GM23338 (cell line): ENCODE data around the gene TMEM43.

ENCODE experiments used
- CREB1 ChIP-seq: fragments of 250-450 bp; sonication (Bioruptor Pico); IDR thresholded peaks from 2 replicates; pipeline ENCODE4 v1.5.0; 2020; ENCODE audit warnings: low read depth, mild to moderate bottlenecking, moderate library complexity
- CTCF ChIP-seq, 2 experiments: fragments of 200-600 bp in 1 of 2; sonication (generic) in 1 of 2; conservative IDR thresholded peaks; 2 replicates each; pipeline versions ENCODE4 v1.5.1 to v1.6.1; 2016 to 2017; ENCODE audit warnings: antibody characterized with exemption in 2 of 2, low read depth in 2 of 2, mild to moderate bottlenecking in 2 of 2, moderate library complexity in 1 of 2
- EZH2 ChIP-seq: fragments of 200-600 bp; sonication (generic); IDR thresholded peaks from one replicate; pipeline ENCODE4 v1.8.0; 2017; ENCODE audit warnings: antibody characterized with exemption, mild to moderate bottlenecking, low read depth; ENCODE audit not compliant: unreplicated experiment
- EZH2phosphoT487 ChIP-seq: fragments of 200-600 bp; sonication (generic); IDR thresholded peaks from one replicate; pipeline ENCODE4 v1.8.1; 2018; ENCODE audit warnings: antibody characterized with exemption; ENCODE audit not compliant: unreplicated experiment
- JUNB ChIP-seq: IDR thresholded peaks from one replicate; pipeline ENCODE4 v1.6.1; 2016; ENCODE audit warnings: antibody characterized with exemption; ENCODE audit not compliant: unreplicated experiment
- REST ChIP-seq: IDR thresholded peaks from one replicate; pipeline ENCODE4 v1.6.1; 2018; ENCODE audit warnings: antibody characterized with exemption; ENCODE audit not compliant: unreplicated experiment
- ZNF331 ChIP-seq: fragments of 250-450 bp; sonication (Bioruptor Pico); IDR thresholded peaks from 2 replicates; pipeline ENCODE4 v1.5.0; 2020; ENCODE audit warnings: low read depth, mild to moderate bottlenecking, moderate library complexity

GRCh38 chr3:14125193-14126016 is 553 bp downstream of the TMEM43 start:
- peak; percentile 77 for TF ChIP-seq REST
- TF ChIP-seq CTCF (conservative IDR thresholded peaks at IDR 0.05; ENCODE audit: low read depth in 2 of 2): peak in 1 of 2 experiments; percentile 27; a peak in 2 of 4 replicates
- TF ChIP-seq EZH2phosphoT487: no peak
- no peak for TF ChIP-seq EZH2
- TF ChIP-seq ZNF331 (CRISPR knock-in tag): no peak
- TF ChIP-seq JUNB: no peak
- no peak for TF ChIP-seq CREB1 (CRISPR knock-in tag)
